Subcutaneous abdominal adipose tissue (tissue), 5 donors: ENCODE results near the gene BCORL1.

ENCODE experiments used
- H3K27ac ChIP-seq: one replicate; pipeline ENCODE4 v1.7.0; 2013; ENCODE audit warnings: low read depth, mild to moderate bottlenecking, inconsistent platforms, low read length, moderate library complexity
- H3K27me3 ChIP-seq, 5 donors: one replicate each; pipeline ENCODE4 v1.7.0; 2013; ENCODE audit warnings: low read length in 5 of 5, inconsistent platforms in 1 of 5; ENCODE audit not compliant: control insufficient read depth in 5 of 5, insufficient read depth in 4 of 5
- H3K36me3 ChIP-seq, 5 donors: one replicate each; pipeline ENCODE4 v1.7.0; 2013; ENCODE audit warnings: low read length in 5 of 5; ENCODE audit not compliant: control insufficient read depth in 5 of 5, insufficient read depth in 5 of 5
- H3K4me1 ChIP-seq, 5 donors: one replicate each; pipeline ENCODE4 v1.7.0; 2013; ENCODE audit warnings: low read length in 5 of 5, mild to moderate bottlenecking in 3 of 5, moderate library complexity in 1 of 5; ENCODE audit not compliant: control insufficient read depth in 5 of 5, insufficient read depth in 5 of 5
- H3K4me3 ChIP-seq, 5 donors: one replicate each; pipeline ENCODE4 v1.7.0; 2013; ENCODE audit warnings: low read length in 5 of 5, low read depth in 1 of 5
- H3K9ac ChIP-seq, 5 donors: one replicate each; pipeline ENCODE4 v1.7.0; 2013; ENCODE audit warnings: low read length in 5 of 5, mild to moderate bottlenecking in 4 of 5, moderate library complexity in 3 of 5
- H3K9me3 ChIP-seq, 5 donors: one replicate each; pipeline ENCODE4 v1.7.0; 2013; ENCODE audit warnings: low read length in 5 of 5; ENCODE audit not compliant: control insufficient read depth in 5 of 5
- donor health status: healthy.
- donor health status: healthy.
- donor health status: healthy.
- donor health status: healthy.
- donor health status: healthy.

Gene BCORL1

GRCh38 chrX:129961180-129962083, 21.0 kb upstream of the BCORL1 start:
- no peaks in the 10 kb centered on the region for H3K36me3 ChIP-seq
- H3K27ac ChIP-seq = no peak overlapping the region
- peaks cover 0 to 20% (median 11%) of the 10 kb centered on the region in 5 donors for H3K4me1 ChIP-seq
- no peak overlapping the region for H3K9ac ChIP-seq
- H3K27me3 ChIP-seq = peaks cover 0 to 7% (median 2%) of the 10 kb centered on the region in 5 donors
- H3K9me3 ChIP-seq = peaks cover 0 to 3% (median 0%) of the 10 kb centered on the region in 5 donors
- H3K4me3 ChIP-seq = peak overlapping the region in 2 of 5 donors; percentile 24 to 40

- peaks cover 0 to 13% (median 3%) of the 10 kb centered on the region in 5 donors for H3K4me1 ChIP-seq
- no peak overlapping the region for H3K4me3 ChIP-seq
- H3K27ac ChIP-seq = no peak overlapping the region
- H3K36me3 ChIP-seq = no peaks in the 10 kb centered on the region
- peaks cover 0 to 9% (median 2%) of the 10 kb centered on the region in 5 donors for H3K27me3 ChIP-seq
- H3K9me3 ChIP-seq = peaks cover 0 to 3% (median 1%) of the 10 kb centered on the region in 5 donors
- H3K9ac ChIP-seq = no peak overlapping the region
Measured at GRCh38 chrX:129963729-129964128, 18.7 kb upstream of the BCORL1 start.

- no peak overlapping the region for H3K4me3 ChIP-seq
Measured at GRCh38 chrX:129965166-129965565, 17.3 kb upstream of the BCORL1 start.

DNA sequence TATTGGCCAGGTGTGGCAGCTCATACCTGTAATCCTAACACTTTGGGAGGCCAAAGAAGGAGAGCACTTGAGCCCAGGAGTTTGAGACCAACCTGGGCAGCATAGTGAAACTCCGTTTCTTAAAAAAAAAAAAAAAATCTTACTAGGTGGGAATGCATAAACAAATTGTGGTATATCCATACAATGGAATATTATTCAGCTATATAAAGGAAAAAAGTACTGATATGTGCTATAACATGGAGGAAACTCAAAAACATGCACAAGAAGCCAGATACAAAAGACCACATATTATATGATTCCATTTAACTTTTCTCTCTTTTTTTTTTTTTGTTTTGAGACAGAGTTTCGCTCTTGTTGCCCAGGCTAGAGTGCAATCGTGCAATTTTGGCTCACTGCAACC, 13.5 kb upstream of the BCORL1 start:
- no peak overlapping the region for H3K27ac ChIP-seq
- H3K9me3 ChIP-seq = peaks cover 0 to 6% (median 5%) of the 10 kb centered on the region in 5 donors

More at GRCh38 chrX:129965166-129965565, 17.3 kb upstream of the BCORL1 start:
- peaks cover 0 to 6% (median 5%) of the 10 kb centered on the region in 5 donors for H3K9me3 ChIP-seq
- H3K9ac ChIP-seq = no peak overlapping the region
- H3K4me1 ChIP-seq = peaks cover 0 to 7% (median 0%) of the 10 kb centered on the region in 5 donors
- no peaks in the 10 kb centered on the region for H3K36me3 ChIP-seq
- peaks cover 0 to 7% (median 2%) of the 10 kb centered on the region in 5 donors for H3K27me3 ChIP-seq
- no peak overlapping the region for H3K27ac ChIP-seq

DNA sequence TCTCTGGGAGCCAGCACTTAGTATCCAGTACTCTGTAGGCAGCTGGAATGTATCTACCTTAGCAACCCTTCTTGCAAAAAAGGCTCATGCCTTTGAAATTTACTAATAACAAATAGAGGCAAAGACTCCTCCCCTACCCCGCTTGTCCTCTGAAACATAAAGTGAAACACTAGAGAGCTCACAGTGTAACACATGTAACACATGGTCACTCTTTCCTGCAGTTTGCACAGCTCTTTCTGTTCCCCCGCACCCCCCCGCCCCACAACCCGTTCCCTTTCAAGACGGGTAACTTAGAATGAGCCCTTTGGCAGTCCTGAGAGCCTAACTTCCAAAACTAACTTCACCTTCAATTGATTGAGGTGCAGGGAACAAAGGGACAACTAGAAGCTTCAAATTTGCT, 6.0 kb upstream of the BCORL1 start:
- H3K27me3 ChIP-seq = peaks cover 0 to 10% (median 3%) of the 10 kb centered on the region in 5 donors
- no peaks in the 10 kb centered on the region for H3K9me3 ChIP-seq
- no peak overlapping the region for H3K9ac ChIP-seq
- no peaks in the 10 kb centered on the region for H3K36me3 ChIP-seq
- H3K27ac ChIP-seq = no peak overlapping the region
- H3K4me3 ChIP-seq = no peak overlapping the region
- peaks cover 0 to 7% (median 5%) of the 10 kb centered on the region in 5 donors for H3K4me1 ChIP-seq

More for the DNA sequence above, 13.5 kb upstream of the BCORL1 start:
- Histone ChIP-seq H3K27me3 (peaks cover 0 to 7% (median 4%) of the 10 kb centered on the region in 5 donors), H3K36me3 (no peaks in the 10 kb centered on the region), H3K4me1 (no peaks in the 10 kb centered on the region), H3K9ac (no peak overlapping the region), H3K4me3 (no peak overlapping the region)

DNA sequence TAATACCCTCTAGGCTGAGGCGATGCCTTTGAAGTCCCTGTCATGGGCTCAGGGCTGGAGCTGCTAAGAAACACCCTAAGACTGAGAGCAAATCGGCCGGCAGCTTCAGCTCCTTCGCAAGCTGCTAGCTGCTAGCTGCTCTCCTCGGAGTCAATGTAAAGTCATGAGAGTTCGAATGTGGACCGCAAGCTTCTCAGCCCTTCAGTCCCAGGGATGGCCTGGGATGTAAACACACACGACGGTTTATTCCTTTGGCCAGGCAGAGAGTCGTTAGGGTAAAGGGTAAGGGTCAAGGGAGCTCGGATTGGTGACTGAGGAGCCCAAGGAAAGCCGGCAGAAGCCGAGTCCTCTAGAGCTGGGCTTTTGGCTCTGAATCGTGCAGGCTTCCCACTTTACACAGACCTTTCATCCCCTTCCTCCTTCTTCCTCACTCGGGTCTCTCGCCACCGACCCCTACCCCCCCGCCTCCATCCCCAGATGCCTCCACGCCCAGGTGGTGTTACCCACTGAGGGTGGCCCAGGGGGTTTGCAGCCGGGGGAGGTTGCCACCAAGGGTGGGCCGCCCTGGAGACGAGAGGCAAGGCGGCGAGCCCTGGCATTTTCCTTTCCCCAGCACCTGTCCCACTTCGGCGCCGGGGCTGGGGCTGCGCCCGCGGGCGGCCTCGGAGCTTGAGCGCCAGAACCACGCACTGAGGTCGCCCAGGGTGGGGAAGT, 3.1 kb upstream of the BCORL1 start:
- H3K36me3 ChIP-seq = no peaks in the 10 kb centered on the region
- H3K27ac ChIP-seq = no peak overlapping the region
- H3K9me3 ChIP-seq = no peaks in the 10 kb centered on the region
- H3K4me1 ChIP-seq = peaks cover 0 to 12% (median 7%) of the 10 kb centered on the region in 5 donors
- H3K4me3 ChIP-seq = no peak overlapping the region
- H3K27me3 ChIP-seq = peaks cover 0 to 3% (median 2%) of the 10 kb centered on the region in 5 donors
- H3K9ac ChIP-seq = no peak overlapping the region

DNA sequence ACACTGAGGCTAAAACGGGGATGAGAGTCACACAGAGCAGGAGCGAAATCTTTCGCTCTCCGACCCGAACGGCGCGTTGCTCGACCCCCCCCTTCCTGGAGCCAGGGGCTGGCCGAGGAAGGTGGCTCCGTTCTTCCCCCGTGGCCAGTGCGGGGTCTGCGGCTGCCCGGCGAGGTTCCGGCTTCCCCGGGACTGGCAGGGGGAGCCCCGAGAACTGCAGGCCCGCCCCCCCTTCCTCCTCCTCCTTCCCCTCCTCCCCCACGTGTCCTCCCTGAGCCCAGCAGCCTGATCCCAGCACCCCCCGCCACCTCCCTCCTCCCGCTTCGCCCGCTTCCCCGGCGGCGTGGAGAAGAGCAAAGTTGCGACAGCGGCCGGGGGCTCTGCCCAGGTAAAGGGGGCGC, 2.4 kb upstream of the BCORL1 start:
- no peak overlapping the region for H3K27ac ChIP-seq

GRCh38 chrX:129980540-129981199, 1.8 kb upstream of the BCORL1 start:
- no peaks in the 10 kb centered on the region for H3K36me3 ChIP-seq
- peak overlapping the region in 4 of 5 donors; percentile 65 to 69 (median 66) for H3K4me3 ChIP-seq
- peak overlapping the region in 4 of 5 donors; percentile 14 to 77 (median 58) for H3K9ac ChIP-seq
- H3K4me1 ChIP-seq = peaks cover 0 to 20% (median 13%) of the 10 kb centered on the region in 5 donors
- H3K27ac ChIP-seq = no peak overlapping the region
- H3K9me3 ChIP-seq = no peaks in the 10 kb centered on the region
- peaks cover 0 to 3% (median 2%) of the 10 kb centered on the region in 5 donors for H3K27me3 ChIP-seq

More for the DNA sequence above, 2.4 kb upstream of the BCORL1 start:
- Histone ChIP-seq H3K4me1 (peaks cover 0 to 19% (median 12%) of the 10 kb centered on the region in 5 donors), H3K36me3 (no peaks in the 10 kb centered on the region), H3K9ac (no peak overlapping the region), H3K27me3 (peaks cover 0 to 3% (median 2%) of the 10 kb centered on the region in 5 donors), H3K9me3 (no peaks in the 10 kb centered on the region), H3K4me3 (no peak overlapping the region)

GRCh38 chrX:129981200-129981553, 1.3 kb upstream of the BCORL1 start:
- no peak overlapping the region for H3K27ac ChIP-seq
- peaks cover 0 to 3% (median 2%) of the 10 kb centered on the region in 5 donors for H3K27me3 ChIP-seq
- no peaks in the 10 kb centered on the region for H3K9me3 ChIP-seq
- H3K9ac ChIP-seq = peak overlapping the region in 4 of 5 donors; percentile 14 to 77 (median 58)
- peaks cover 0 to 20% (median 13%) of the 10 kb centered on the region in 5 donors for H3K4me1 ChIP-seq
- H3K36me3 ChIP-seq = no peaks in the 10 kb centered on the region
- H3K4me3 ChIP-seq = peak overlapping the region in 4 of 5 donors; percentile 65 to 69 (median 66)
